Peyer's patch (tissue), 4 donors: Measurements from ENCODE around the gene TECR.

Source experiments
- CTCF ChIP-seq, 6 experiments: fragments of 450-650 bp in 4 of 6; fragments of 200-600 bp in 2 of 6; sonication (generic) in 1 of 6; IDR thresholded peaks; one replicate each; pipeline ENCODE4 v1.5.1; 2017 to 2019; ENCODE audit warnings: antibody characterized with exemption in 6 of 6, mild to moderate bottlenecking in 3 of 6, moderate library complexity in 1 of 6
- POLR2A ChIP-seq, 2 donors: fragments of 450-650 bp; IDR thresholded peaks; one replicate each; pipeline ENCODE4 v1.5.1; 2017; ENCODE audit warnings: antibody characterized with exemption in 2 of 2, mild to moderate bottlenecking in 2 of 2, moderate library complexity in 2 of 2

- TF ChIP-seq POLR2A (IDR thresholded peaks at IDR 0.05) (no peak), CTCF (IDR thresholded peaks at IDR 0.05) (no peak)
Observed at GRCh38 chr19:14612657-14613056, 83.3 kb downstream of the TECR start.
